OCI-LY3 (cell line): ENCODE data around the gene TEPSIN.

Experiments
- H2AFZ ChIP-seq: fragments of 200-600, 300-600 bp; shearing (Covaris generic); 2 replicates; pipeline ENCODE4 v1.6.0; 2014; ENCODE audit warnings: antibody characterized with exemption, low read depth, low read length
- H3K27ac ChIP-seq: fragments of 200-600, 300-600 bp; sonication (generic); 2 replicates; pipeline ENCODE4 v1.5.1; 2014; ENCODE audit warnings: mild to moderate bottlenecking, low read length, moderate library complexity, mixed read lengths
- H3K27me3 ChIP-seq: fragments of 200-600, 300-600 bp; sonication (generic); 2 replicates; pipeline ENCODE4 v1.6.1; 2014; ENCODE audit warnings: low read depth, low read length, mixed read lengths
- H3K36me3 ChIP-seq: fragments of 200-600, 300-600 bp; sonication (generic); replicated peaks from 2 replicates; pipeline ENCODE3; 2014; ENCODE audit warnings: low read depth, low read length, mixed read lengths
- H3K4me1 ChIP-seq: fragments of 300-600, 200-600 bp; sonication (generic); 2 replicates; pipeline ENCODE4 v1.6.1; 2014; ENCODE audit warnings: low read length, mixed read lengths
- H3K4me2 ChIP-seq: fragments of 200-600, 300-600 bp; sonication (generic); 2 replicates; pipeline ENCODE4 v1.6.1; 2014; ENCODE audit warnings: low read length, mixed read lengths
- H3K4me3 ChIP-seq: fragments of 300-600, 200-600 bp; sonication (generic); 2 replicates; pipeline ENCODE4 v1.5.1; 2014; ENCODE audit warnings: antibody characterized with exemption, mild to moderate bottlenecking, low read length, moderate library complexity
- H3K79me2 ChIP-seq: fragments of 300-600, 200-600 bp; shearing (Covaris generic); 2 replicates; pipeline ENCODE4 v1.6.1; 2014; ENCODE audit warnings: mild to moderate bottlenecking, low read length, mixed read lengths
- H3K9ac ChIP-seq: fragments of 300-600, 200-600 bp; shearing (Covaris generic); 2 replicates; pipeline ENCODE4 v1.6.0; 2014; ENCODE audit warnings: mild to moderate bottlenecking, low read length, moderate library complexity
- H3K9me3 ChIP-seq: fragments of 200-600, 300-600 bp; shearing (Covaris generic); 2 replicates; pipeline ENCODE4 v1.6.1; 2014; ENCODE audit warnings: low read length, mixed read lengths; ENCODE audit not compliant: insufficient read depth
- H4K20me1 ChIP-seq: fragments of 200-600, 300-600 bp; sonication (generic); 2 replicates; pipeline ENCODE4 v1.6.1; 2016; ENCODE audit warnings: low read length, mixed read lengths; ENCODE audit not compliant: insufficient read depth
- EZH2phosphoT487 ChIP-seq: fragments of 200-600 bp; shearing (Covaris generic); IDR thresholded peaks from 2 replicates; pipeline ENCODE4 v1.6.1; 2018; ENCODE audit warnings: antibody characterized with exemption, mixed run types, low read depth
- TF ChIP-seq, protein P1 (sequence below): fragments of 200-600, 300-600 bp; sonication (generic); IDR thresholded peaks from 2 replicates; pipeline ENCODE4 v1.5.1; 2014; ENCODE audit warnings: antibody characterized with exemption, low read length, low read depth

The TEPSIN gene

DNA sequence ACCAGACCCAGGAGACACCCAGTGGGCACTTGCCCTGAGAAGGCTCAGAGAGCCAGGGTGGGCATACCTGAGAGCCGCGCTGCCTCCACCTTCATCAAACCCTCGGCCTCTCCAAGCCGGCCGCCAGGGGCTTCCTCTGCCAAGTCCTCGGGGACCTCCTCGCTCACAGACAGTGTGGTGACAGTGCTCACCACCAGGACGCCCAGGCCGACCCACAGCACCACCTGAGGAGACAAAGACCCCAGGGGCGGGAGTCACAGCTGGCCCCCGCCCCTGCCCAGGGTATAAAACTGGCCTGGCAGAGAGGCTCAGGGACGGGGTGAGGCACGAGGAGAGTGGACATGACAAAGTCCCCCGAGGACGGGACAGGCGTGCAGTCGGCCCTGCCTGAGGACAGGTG, 21.3 kb upstream of the TEPSIN start:
- no peak overlapping the region for H3K4me3 ChIP-seq
- H3K4me1 ChIP-seq: no peaks in the 10 kb centered on the region
- peaks cover 10% of the 10 kb centered on the region for H3K36me3 ChIP-seq
- no peaks in the 10 kb centered on the region for H3K79me2 ChIP-seq
- H4K20me1 ChIP-seq: no peaks in the 10 kb centered on the region
- no peaks in the 10 kb centered on the region for H3K27me3 ChIP-seq
- H3K9me3 ChIP-seq: no peaks in the 10 kb centered on the region
- H3K4me2 ChIP-seq: no peak overlapping the region
- H3K27ac ChIP-seq: no peak overlapping the region
- H2AFZ ChIP-seq: no peak overlapping the region
- no peak overlapping the region for H3K9ac ChIP-seq
- TF ChIP-seq EZH2phosphoT487: no peak
- TF ChIP-seq, protein P1, sequence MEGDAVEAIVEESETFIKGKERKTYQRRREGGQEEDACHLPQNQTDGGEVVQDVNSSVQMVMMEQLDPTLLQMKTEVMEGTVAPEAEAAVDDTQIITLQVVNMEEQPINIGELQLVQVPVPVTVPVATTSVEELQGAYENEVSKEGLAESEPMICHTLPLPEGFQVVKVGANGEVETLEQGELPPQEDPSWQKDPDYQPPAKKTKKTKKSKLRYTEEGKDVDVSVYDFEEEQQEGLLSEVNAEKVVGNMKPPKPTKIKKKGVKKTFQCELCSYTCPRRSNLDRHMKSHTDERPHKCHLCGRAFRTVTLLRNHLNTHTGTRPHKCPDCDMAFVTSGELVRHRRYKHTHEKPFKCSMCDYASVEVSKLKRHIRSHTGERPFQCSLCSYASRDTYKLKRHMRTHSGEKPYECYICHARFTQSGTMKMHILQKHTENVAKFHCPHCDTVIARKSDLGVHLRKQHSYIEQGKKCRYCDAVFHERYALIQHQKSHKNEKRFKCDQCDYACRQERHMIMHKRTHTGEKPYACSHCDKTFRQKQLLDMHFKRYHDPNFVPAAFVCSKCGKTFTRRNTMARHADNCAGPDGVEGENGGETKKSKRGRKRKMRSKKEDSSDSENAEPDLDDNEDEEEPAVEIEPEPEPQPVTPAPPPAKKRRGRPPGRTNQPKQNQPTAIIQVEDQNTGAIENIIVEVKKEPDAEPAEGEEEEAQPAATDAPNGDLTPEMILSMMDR: no peak

DNA sequence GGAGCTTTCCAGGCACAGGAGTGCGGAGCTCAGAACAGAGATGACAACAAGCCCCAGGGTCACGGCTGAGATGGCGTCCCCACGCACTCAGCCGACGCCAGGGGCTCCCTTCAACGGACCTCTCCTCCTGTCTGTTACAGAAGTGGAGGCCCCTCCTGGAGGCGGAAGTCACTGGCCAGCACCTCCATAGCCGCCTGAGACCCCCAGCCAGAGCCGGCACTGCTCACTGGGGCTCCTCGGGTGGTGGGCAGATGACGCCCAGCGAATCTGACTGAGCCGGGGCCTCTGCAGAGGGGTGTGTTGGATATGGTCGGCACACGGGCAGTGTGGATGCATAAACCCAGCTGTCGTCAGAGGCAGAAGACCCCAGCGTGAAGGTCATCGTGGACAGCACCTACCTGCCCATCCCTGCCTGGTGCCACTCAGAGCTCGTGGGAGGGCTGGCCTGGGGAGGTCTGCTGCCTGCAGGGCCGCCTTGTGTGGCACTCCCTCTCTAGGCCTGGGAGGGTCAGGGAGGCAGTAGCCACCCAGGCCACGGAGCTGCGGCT, 20.3 kb upstream of the TEPSIN start:
- H2AFZ ChIP-seq: no peak overlapping the region
- H3K27me3 ChIP-seq: no peaks in the 10 kb centered on the region
- H3K79me2 ChIP-seq: no peaks in the 10 kb centered on the region
- no peaks in the 10 kb centered on the region for H3K4me1 ChIP-seq
- no peaks in the 10 kb centered on the region for H3K9me3 ChIP-seq
- H4K20me1 ChIP-seq: no peaks in the 10 kb centered on the region
- H3K9ac ChIP-seq: no peak overlapping the region
- no peak overlapping the region for H3K4me2 ChIP-seq
- no peak overlapping the region for H3K27ac ChIP-seq
- TF ChIP-seq EZH2phosphoT487: no peak
- TF ChIP-seq, protein P1: no peak
- H3K4me3 ChIP-seq: no peak overlapping the region
- peaks cover 4% of the 10 kb centered on the region for H3K36me3 ChIP-seq

DNA sequence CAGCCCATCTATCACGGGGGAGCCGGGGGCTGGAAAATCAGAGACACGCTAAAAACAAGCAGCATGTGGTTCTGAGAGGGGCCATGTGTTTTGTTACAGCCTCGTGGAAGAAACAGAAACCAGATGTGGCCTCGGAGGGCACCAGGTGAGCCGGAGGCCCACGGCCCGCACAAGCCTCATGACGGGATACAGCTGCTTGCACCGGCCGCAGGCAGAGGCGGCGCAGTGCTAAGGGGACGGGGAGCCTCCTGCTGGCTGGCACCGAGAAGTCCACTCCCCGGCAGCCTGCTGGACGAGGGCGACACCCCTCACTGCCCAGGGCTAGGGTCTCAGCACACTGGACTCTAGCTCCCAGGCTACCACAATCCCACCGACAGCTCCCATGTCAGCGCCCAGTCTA, 19.4 kb upstream of the TEPSIN start:
- H3K4me3 ChIP-seq: no peak overlapping the region
- H4K20me1 ChIP-seq: peaks cover 7% of the 10 kb centered on the region
- TF ChIP-seq, protein P1: no peak
- TF ChIP-seq EZH2phosphoT487: no peak
- no peaks in the 10 kb centered on the region for H3K79me2 ChIP-seq
- H3K36me3 ChIP-seq: peaks cover 4% of the 10 kb centered on the region
- H3K4me2 ChIP-seq: no peak overlapping the region
- H3K27ac ChIP-seq: no peak overlapping the region
- no peaks in the 10 kb centered on the region for H3K4me1 ChIP-seq
- no peaks in the 10 kb centered on the region for H3K9me3 ChIP-seq
- no peak overlapping the region for H3K9ac ChIP-seq
- H3K27me3 ChIP-seq: no peaks in the 10 kb centered on the region
- H2AFZ ChIP-seq: no peak overlapping the region

DNA sequence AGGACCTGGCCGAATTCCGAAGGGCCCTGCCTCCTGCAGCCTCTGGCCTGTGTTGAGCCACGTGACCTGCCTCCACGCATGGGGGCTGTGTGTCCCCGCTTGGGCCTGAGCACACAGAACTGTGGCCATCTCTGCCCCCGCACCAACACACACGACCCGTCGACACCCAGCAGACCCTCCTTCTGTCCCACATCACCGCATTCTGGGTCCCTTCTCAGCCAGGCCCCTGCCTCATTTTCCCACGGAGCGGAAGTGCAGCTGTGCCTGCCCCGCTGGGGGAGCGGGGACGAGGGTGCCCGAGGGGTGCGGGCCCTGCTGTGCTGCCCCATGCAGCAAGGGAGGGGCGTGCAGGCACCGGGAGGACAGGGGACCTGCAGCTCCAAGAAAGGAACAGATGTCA, 18.7 kb upstream of the TEPSIN start:
- no peak overlapping the region for H3K9ac ChIP-seq
- no peaks in the 10 kb centered on the region for H3K79me2 ChIP-seq
- H3K36me3 ChIP-seq: peaks cover 7% of the 10 kb centered on the region
- TF ChIP-seq, protein P1: no peak
- TF ChIP-seq EZH2phosphoT487: no peak
- no peak overlapping the region for H3K4me3 ChIP-seq
- no peaks in the 10 kb centered on the region for H3K9me3 ChIP-seq
- no peak overlapping the region for H3K4me2 ChIP-seq
- no peak overlapping the region for H3K27ac ChIP-seq
- H3K27me3 ChIP-seq: no peaks in the 10 kb centered on the region
- H4K20me1 ChIP-seq: peaks cover 14% of the 10 kb centered on the region
- H2AFZ ChIP-seq: no peak overlapping the region
- no peaks in the 10 kb centered on the region for H3K4me1 ChIP-seq
